GM21528 (cell line): Measurements from ENCODE around the gene CDH1.

ENCODE experiments used
- ATAC-seq: cut with Tn5 transposase; IDR thresholded peaks from one replicate; pipeline ENCODE4 v1.9.1; 2021; ENCODE audit warnings: mild to moderate bottlenecking, moderate library complexity; ENCODE audit not compliant: unreplicated experiment, low FRiP score

The CDH1 gene

DNA sequence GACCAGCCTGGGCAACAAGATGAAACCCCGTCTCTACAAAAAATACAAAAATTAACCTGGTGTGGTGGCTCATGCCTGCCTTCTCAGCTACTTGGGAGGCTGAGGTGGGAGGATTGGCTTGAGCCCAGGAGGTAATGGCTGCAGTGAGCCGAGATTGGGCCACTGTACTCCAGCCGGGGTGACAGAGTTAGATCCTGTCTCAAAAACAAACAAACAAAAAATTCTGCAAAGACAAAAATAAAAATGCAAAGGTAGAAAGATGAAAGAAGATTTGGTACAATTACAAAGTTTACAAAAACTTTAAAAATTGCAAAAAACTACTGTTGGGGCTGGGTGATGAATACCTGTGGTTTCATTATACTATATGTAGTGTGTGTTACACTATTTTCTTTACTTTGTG is 5.5 kb upstream of the CDH1 start:
- no peak for ATAC-seq

DNA sequence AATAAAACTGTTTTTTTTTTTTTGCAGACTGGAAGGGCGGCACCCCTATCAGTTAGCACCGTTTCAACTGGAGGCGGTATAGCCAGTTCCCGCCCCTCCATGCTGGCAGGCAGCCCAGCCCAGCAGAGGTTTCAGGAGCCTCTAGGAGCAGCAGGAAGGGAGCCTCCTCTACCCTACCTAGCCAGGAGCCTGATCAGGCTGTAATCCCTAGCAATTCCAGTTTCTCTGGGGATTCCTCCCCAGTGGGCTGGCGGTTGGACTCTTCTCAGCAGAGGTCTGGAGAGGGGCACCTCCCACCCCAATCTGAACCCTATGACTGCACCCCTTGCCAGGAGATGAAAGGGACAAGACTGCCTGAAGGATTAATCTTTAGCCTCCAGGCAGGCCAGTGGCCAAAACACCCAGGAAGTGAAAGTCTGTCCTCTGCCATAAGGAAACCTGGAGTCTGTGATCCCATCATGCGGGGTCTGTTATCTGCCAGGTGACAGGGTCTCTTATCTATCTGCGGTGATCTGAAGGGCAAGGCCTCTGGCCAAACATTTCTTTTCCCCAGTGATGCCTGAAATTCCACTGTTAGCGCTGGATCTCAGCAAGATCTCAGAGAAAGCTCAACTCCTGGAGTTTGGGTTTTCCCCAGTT is 4.9 kb upstream of the CDH1 start:
- ATAC-seq: no peak

DNA sequence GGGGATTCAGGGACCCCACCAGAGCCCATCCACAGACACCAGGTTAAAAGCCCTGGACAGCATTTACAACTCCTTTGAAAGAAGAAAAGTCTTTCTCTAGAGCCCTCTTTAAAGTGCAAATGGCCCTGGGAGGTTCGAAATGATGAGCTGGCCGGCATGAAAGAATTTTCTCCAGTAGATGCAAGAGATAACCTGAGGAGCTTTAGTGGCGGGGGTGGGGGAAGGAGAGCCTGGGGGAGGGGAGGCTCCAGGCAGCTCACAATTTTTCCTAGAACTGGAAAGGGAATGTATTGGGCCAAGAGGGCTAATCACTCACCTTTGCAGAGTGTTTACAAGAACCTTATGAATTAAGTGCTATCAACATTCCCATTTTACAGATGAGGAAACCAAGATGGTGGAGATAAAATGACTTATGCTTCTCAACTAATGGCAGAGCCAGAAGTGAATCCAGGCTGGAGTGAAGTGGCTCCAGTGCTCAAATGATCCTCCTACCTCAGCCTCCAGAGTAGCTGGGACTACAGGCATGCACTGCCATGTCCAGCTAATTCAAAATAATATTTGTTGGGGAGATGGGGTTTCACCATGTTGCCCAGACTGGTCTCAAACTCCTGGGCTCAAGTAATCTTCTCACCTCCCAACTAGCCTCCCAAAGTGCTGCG is 4.2 kb upstream of the CDH1 start:
- ATAC-seq: no peak

DNA sequence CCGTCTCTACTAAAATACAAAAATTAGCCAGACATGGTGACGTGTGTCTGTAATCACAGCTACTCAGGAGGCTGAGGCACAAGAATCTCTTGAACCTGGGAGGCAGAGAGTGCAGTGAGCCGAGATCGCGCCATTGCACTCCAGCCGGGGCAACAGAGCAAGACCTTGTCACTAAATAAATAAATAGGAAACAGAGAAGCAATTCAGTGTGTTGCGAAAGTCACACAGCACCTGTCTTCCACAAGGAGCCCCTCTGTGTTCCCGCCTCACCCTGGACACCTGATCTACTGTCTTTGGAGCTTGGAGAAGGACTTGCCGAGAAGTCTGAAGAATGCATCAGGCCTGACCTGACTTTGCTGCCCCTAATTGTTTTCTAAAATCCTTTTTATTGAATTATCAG is 3.5 kb upstream of the CDH1 start:
- no peak for ATAC-seq

GRCh38 chr16:68734782-68735181 is 2.3 kb upstream of the CDH1 start:
- no peak for ATAC-seq

DNA sequence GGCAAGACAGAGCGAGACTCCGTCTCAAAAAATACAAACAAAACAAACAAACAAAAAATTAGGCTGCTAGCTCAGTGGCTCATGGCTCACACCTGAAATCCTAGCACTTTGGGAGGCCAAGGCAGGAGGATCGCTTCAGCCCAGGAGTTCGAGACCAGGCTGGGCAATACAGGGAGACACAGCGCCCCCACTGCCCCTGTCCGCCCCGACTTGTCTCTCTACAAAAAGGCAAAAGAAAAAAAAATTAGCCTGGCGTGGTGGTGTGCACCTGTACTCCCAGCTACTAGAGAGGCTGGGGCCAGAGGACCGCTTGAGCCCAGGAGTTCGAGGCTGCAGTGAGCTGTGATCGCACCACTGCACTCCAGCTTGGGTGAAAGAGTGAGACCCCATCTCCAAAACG is 531 bp upstream of the CDH1 start:
- no peak for ATAC-seq

DNA sequence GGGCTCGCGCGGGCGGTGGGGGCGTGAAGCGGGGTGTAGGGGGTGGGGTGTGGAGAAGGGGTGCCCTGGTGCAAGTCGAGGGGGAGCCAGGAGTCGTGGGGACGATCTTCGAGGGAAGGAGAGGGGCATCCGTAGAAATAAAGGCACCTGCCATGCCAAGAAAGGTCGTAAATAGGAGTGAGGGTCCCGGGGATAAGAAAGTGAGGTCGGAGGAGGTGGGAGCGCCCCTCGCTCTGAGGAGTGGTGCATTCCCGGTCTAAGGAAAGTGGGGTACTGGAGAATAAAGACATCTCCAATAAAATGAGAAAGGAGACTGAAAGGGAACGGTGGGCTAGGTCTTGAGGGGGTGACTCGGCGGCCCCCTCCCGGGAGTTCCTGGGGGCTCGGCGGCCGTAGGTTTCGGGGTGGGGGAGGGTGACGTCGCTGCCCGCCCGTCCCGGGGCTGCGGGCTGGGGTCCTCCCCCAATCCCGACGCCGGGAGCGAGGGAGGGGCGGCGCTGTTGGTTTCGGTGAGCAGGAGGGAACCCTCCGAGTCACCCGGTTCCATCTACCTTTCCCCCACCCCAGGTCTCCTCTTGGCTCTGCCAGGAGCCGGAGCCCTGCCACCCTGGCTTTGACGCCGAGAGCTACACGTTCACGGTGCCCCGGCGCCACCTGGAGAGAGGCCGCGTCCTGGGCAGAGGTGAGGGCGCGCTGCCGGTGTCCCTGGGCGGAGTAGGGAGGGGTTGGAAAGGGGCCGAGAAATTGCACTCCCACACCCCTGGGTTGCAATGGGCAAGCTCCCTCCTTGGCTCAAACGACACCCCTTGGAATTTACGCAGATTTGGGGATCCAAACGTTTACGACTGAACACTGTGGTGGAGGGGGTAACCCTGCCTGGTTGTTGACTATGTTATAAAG is 888 bp downstream of the CDH1 start:
- no peak for ATAC-seq

DNA sequence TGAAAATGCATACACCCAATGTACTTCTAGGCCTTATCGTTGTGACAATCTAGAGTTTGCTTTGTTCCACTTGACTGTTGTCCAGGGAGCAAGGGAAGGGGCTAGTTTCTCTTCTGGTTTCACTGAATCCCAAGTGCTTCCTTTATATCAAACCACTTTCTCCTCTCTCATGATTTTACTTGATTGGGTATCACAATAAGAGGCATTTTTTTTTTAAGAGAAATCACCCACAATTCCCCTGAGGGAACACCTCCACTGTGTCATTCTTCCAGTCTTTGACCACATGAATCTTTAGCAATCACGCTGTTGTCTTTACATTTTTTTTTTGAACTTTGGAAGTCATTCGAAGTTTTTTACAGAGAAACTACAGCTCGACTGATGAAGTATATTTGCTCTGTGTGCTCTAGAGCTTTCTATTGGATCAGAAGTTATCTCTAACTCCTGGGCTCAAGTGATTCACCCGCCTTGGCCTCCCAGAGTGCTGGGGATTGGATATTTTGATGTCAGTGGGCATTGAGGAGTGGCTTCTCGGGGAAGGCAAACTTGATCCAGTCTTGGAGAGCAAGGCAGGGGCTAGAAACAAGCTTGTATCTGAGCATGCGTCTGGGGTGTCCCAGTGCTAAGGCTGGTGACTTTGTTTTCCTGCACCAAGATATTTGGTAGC is 3.0 kb downstream of the CDH1 start:
- no peak for ATAC-seq

GRCh38 chr16:68740628-68741346 is 3.7 kb downstream of the CDH1 start:
- no peak for ATAC-seq

DNA sequence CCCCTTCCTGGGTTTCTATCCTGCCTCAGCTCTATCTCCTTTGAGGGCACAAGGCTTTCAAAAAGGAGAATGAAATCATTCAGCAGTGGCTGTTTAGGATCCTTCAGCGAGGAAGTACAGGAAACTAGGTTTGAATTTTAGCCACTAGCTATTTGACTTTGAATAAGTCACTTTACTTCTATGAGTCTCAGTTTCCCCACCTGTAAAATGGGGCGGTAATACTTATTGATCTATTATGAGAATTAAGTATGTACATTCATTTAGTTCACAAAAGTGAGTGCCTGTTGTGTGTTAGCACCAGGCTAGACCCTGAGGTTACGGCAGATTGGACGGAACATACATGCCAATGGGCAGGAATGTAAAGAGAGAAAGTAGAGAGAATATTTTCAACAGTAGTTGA is 6.6 kb downstream of the CDH1 start:
- ATAC-seq: no peak

DNA sequence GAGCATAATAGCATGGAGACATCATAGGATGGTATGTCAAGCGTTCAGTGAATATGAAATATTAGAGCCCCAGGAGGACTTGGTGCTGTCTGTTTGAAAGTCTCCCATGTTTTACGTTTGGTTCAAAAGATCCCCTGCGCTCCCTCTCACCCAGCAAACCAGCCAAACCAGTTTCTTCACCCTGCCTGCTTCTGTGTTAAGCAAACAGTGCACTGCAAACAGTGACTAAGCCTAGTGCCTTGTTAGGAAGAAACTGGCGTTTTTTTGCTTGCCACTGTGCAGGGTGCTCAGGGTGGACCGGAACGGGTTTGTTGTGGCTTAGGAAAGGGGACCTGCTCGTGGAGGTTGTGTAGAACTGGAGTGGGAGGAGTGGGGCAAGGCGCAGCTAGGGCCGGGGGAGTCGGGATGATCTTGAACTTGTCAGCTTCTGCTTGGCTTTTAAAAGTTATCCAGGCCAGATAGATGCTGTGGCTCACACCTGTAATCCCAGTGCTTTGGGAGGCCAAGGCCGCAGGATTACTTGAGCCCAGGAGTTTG is 7.7 kb downstream of the CDH1 start:
- ATAC-seq: no peak

DNA sequence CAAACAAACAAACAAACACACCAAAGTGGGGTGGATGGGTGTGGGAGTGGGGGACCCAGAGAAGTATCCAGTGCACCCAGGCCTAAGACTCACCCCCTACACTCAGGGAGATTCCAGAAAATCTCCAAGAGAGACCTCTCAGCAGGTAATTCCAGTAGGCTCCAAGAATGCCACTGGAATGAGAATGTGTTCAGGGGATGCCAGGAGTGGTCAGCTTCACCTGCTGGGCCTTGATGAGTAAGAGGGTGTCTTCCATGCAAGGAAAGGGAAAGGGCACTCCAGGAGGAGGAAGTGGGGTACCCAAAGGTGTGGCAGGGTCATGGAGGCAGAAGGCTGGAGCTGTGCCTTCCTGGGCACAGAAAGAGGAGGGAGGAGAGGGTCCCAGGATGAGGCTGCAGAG is 9.9 kb downstream of the CDH1 start:
- no peak for ATAC-seq

DNA sequence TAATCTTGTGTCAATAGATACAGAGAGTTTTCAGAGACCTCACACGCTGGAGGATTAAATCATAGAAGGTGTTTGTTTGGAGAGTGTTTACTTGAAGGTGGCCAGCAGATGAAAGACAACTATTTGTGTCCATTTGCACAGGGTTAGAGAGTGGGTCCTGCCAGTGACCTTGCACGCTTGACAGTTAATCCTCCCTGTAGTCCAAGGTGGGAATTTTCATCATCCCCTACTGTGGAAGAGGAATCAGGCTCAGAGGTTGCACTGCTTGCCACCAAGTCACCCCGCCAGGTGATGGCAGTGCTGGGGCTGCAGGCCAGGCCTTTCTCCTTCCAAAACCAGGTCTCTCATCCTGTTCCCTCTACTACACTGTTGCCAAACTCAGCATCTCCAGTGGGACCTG is 12.3 kb downstream of the CDH1 start:
- no peak for ATAC-seq

- ATAC-seq: no peak
Measured at GRCh38 chr16:68750193-68750695, 13.2 kb downstream of the CDH1 start.

DNA sequence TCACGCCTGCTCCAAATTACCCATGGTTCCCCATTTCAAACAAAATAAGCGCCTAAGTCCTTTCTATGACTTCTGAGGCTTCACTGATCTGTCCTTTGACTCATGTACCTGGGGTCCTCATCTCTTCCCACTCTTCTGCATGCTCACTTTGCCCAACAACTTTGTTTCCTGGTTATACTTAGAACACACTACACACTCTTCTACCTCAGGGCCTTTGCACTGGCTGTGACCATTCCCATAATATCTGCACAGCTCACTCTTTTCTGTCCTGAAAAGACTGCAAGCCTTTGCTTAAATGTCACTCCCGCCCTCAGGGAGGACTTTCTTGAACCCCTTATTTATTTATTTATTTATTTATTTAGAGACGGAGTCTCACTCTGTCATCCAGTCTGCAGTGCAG is 14.1 kb downstream of the CDH1 start:
- ATAC-seq: no peak

DNA sequence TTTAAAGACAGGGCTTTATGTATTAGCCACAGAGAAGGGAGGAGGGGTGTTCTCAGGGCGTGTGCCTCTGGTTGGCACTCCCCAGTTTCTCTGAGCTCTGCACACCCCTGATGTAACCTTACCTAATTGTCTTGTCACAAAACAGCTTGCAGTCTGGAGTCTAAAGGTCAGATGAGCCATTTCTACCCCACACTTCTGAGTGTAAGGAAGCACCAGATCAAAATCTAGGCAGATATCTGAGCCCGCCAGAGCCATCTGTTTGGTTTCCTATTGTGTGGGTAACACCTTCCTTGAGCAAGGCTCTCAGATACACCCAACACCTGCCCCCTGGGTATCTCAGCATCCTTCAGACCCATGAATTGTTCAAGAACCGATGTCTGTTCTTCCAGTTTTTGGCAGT is 15.5 kb downstream of the CDH1 start:
- no peak for ATAC-seq

GRCh38 chr16:68754084-68754792 is 17.1 kb downstream of the CDH1 start:
- no peak for ATAC-seq

- ATAC-seq: peak; percentile 60
Measured at GRCh38 chr16:68756239-68756915, 19.3 kb downstream of the CDH1 start.

DNA sequence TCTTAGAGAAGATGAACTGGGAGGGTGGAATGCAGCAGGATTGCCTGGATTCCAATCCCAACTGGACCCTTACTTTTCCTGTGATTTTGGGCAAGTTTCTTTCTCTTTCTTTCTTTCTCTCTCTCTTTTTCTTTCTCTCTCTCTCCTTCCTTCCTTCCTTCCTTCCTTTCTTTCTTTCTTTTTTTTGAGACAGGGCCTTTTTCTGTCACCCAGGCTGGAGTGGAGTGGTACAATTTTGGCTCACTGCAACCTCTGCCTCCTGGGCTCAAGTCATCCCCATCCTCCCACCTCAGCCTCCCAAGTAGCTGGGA is 20.5 kb downstream of the CDH1 start:
- no peak for ATAC-seq
